Subcutaneous adipose tissue (tissue), 4 donors: ENCODE measurements around the gene CD160. TPM values are rescaled to one million over a fixed set of nuclear protein-coding genes. Genes with fewer than 3 reads are reported as not detected.

Source experiments
- CTCF ChIP-seq: fragments of 450-650 bp; IDR thresholded peaks from one replicate; pipeline ENCODE4 v1.5.1; 2016; ENCODE audit warnings: low read depth, mild to moderate bottlenecking, control low read depth, antibody characterized with exemption, moderate library complexity
- total RNA-seq, 4 donors: library from RNA; depleted of rRNA; stranded (reverse); fragments of >200 nt; gene quantifications; one replicate each; pipeline ENCODE4 v1.1.0, GENCODE V29; 2016

The CD160 gene
- total RNA-seq, 4 donors from 2014 or later = not detected

GRCh38 chr1:145695821-145696629 is 23.3 kb upstream of the CD160 start:
- TF ChIP-seq CTCF = no peak

- no peak for TF ChIP-seq CTCF
Observed at GRCh38 chr1:145696630-145696960, 22.7 kb upstream of the CD160 start.

GRCh38 chr1:145701306-145701862 is 17.9 kb upstream of the CD160 start:
- TF ChIP-seq CTCF = no peak

- TF ChIP-seq CTCF = no peak
Observed at GRCh38 chr1:145702052-145702451, 17.2 kb upstream of the CD160 start.

- no peak for TF ChIP-seq CTCF
Observed at GRCh38 chr1:145702826-145703225, 16.5 kb upstream of the CD160 start.

- no peak for TF ChIP-seq CTCF
Observed at GRCh38 chr1:145705622-145706021, 13.7 kb upstream of the CD160 start.

- no peak for TF ChIP-seq CTCF
Observed at GRCh38 chr1:145706086-145706664, 13.1 kb upstream of the CD160 start.
